HG02623 (cell line): ENCODE data around the gene PRKAR1B.
"Not testable (repeated sequence)": the region's sequence is repeated elsewhere in the genome, so short reads cannot be mapped to it uniquely, and the experiment has no call there.

ENCODE experiments used
- ATAC-seq: cut with Tn5 transposase; IDR thresholded peaks from one replicate; pipeline ENCODE4 v1.9.1; 2021; ENCODE audit warnings: moderate library complexity; ENCODE audit not compliant: unreplicated experiment

PRKAR1B gene

DNA sequence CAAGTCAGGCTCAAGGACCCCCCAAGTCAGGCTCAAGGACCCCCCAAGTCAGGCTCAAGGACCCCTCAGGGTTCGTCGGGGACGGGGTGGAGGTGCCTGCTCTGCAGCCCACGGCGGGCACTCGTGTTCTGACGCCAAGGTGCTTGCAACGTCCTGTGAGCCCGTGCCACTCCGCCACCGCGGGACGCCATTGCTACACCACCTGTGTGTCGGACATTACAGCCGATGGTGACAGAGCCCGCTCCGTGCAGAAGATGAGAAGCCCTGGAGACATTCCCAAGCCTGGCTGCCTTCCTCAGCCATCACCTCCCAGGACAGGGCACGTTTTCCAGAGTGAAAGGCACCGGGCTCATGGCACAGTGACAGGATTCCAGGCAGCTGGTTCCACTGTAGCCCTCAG, 98.3 kb downstream of the PRKAR1B start:
- ATAC-seq: no peak

DNA sequence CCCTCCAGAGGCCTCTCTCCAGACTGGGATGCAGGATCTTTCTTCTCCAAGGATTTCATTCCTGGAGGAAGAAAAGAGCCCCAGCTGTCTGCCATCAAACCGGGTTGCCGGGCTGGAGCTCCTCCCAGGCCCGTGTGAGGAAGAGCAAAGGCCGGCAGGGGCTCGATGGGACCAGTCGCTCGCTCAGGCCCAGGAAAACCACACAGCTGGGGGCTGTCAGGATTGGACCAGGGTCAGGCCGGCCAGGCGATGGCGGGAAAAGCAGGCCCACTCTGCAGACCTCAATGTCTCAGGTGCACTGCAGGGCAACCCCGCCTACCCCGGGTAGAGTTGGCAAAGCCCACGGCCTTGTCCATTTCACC, 98.7 kb downstream of the PRKAR1B start:
- no peak for ATAC-seq

DNA sequence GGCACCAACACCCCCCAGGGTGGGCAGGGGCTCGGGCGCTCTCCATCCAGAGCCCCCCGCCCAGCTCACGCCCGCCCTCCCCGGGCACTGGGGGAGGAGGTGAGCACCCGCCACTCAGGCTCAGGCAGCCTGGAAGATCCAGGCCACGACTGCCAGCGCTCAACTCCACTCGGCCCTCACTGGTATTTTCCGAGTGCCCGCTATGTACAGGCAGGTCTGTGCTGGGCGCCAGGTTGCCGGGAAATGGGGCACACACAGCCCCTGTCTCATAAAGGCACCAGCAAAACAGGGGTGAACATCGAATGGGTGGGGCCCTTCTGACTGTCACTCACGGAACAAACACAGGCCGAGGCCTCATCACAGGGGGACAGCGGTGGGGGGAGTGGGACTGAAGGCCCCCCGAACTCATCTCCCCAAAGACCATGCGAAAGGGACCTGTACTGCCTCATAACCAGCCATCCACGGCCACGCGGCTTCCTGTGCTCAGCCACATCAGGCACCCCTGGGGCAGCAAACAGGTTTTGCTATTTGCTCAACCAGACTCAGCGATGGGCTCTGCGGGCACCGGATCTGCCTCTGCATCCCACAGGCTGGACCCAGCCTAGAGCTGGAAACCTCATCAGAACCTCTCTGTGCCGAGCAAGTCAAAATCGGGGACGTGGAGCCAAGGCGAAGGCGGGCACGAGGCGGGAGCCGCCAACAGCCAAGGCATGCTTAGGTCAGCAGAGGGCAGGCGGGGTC, 99.2 kb downstream of the PRKAR1B start:
- no peak for ATAC-seq

GRCh38 chr7:625376-625971, 101.6 kb downstream of the PRKAR1B start:
- no peak for ATAC-seq

DNA sequence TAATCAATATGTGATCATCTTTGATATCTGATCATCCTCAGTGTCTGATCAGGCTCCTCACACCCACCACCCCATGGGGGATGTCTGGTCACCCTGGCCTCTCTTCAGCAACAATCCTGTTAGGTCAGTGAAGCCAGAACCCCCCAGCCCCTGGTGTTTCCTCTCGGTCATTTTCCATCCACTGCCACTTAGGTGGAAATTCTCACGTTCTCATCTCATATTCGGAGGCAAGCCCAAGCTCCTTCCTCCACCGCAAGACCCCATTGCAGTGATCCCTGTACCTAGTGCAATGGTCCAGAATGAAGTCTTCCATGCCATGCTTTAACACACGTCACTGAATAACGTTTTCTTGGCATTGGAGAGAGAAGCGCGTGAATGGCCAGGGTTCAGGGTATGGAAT, 103.6 kb downstream of the PRKAR1B start:
- no peak for ATAC-seq

- ATAC-seq: no peak
Measured at GRCh38 chr7:621572-622285, 105.4 kb downstream of the PRKAR1B start.

DNA sequence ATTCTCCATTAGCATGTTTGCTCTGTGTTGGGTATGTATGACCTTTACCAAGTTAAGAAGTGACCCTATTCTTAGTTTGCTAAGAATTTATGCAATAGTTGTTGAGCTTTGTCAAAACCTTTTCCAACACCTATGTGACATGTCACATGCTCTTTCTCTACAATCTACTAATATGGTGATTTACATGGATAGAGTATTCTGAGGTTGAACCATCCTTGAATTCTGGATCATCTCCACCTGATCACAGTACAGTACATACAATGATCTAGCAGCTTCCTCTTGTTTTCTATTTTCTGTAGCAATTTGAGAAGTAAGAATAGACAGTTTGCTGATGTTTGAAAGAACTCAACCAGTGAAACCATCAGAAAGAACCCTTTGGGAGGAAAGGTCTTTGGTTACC, 106.2 kb downstream of the PRKAR1B start:
- ATAC-seq: no peak

DNA sequence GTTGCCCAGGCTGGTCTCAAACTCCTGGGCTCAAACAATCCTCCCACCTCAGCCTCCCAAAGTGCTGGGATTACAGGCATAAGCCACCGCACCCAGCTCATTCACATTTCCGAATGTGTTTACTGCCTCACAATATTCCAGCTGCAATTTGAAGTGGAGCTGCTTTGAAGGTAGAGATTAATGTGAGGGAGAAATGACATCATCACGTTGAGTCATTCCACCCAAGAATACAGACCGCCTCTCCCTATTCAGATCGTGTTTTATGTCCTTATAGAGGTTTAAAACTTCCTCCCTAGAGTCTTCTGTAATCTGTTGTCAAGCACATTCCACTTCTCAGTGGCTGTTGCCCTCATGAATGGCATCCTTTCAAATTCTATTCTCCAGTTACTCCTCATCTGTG, 107.0 kb downstream of the PRKAR1B start:
- no peak for ATAC-seq

GRCh38 chr7:619368-619840, 107.7 kb downstream of the PRKAR1B start:
- ATAC-seq: no peak

DNA sequence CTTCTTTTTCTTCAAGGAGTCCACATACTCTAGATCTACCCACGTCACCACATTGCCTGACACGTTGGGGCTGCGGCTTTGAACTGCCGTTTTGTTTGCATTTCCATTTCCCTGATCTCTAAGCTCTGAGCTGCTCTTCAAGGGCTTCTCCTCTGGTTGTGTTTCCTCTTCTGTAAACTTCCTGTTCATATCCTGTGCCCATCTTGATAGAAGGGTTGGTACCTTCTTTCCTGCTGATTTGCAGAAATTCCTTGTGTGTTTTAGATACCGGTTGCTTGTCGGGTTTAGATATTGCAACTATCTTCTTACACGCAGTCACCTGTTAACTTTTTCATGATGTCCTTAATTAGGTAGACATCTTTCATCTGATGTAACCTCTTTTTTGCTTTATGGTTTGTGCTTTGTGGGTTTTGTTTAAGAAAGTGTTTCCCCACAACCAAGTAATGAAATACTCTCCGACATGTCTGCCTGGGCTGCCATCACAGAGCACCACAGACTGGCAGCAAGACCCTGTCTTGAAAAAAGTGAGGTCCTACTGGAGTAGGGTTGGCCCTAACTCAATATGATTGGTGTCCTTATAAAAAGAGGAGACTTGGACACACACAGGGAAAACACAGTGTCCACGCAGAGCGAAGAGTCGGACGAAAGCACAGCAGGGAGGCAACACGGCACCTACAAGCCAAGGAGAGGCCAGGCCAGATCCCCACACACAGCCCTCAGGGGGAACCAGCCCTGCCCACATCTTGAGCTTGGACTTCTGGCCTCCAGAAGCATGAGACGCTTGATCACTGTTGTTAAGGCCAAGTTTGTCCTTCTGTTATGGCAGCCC, 108.3 kb downstream of the PRKAR1B start:
- no peak for ATAC-seq

GRCh38 chr7:617614-618538, 109.2 kb downstream of the PRKAR1B start:
- no peak for ATAC-seq

GRCh38 chr7:613442-614140, 113.5 kb downstream of the PRKAR1B start:
- no peak for ATAC-seq

- not testable (repeated sequence) for ATAC-seq
Measured at GRCh38 chr7:611837-612236, 115.2 kb downstream of the PRKAR1B start.

DNA sequence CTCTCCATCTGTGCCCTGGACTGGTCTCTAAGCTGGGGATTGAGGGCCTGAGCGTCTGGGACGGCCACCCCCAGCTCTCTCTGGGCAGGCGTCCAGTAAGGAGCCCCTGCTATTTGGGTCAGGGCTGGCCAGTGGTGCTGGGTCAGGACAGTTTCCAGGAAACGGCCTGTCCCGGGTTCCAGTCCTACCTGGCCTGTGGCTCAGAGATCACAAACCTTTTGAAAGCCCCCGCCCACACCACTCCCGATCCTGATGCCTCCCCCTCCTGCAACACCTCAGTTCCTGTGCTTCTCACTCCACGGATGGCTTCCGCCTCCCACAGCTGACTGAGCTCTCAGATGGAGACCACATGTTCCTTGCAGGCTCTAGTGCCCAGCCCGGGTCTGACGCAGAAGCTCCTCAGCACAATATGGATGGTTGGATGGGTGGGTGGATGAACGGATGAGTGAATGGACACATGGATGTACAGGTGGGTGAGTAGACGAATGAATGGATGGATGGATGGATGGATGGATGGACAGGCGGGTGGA, 115.7 kb downstream of the PRKAR1B start:
- ATAC-seq: no peak

DNA sequence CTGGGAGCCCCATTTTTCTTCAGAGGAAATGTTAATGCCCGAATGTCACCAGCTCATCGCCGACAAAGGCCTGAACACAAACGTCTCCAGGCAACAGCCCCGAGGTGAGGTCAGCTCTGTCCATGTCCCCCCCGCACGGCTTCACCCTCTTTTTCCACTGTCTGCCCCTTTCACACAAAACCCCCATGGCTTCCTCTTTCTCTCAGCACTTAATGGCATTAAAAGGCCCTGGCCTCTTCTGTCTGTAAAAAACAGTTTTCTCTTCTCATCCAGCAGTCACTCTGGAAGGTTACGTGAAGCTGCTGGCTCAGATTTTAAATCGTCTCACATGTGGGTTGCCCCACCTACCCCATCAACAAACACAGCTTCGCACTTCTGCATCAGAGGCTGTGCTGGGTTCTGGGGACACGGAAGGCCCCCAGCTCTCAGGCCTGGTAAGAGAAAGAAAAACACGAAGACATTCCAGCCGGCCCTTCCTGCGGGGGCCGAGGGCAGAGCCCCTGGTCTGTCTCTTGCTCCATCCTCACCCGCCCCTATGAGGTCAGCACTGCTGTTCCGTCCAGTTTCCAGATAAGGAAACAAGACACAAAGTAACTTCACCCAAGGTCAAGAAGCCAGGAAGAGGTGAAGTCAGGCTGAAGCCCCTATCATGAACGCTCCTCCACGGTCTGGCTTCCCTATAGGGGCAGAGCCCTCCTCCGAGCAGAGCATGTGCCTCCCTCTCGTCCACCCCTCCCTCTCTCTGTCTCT, 116.4 kb downstream of the PRKAR1B start:
- ATAC-seq: no peak

GRCh38 chr7:610141-610530, 116.9 kb downstream of the PRKAR1B start:
- ATAC-seq: no peak

GRCh38 chr7:609365-609764, 117.7 kb downstream of the PRKAR1B start:
- no peak for ATAC-seq

GRCh38 chr7:608954-609353, 118.1 kb downstream of the PRKAR1B start:
- ATAC-seq: no peak

DNA sequence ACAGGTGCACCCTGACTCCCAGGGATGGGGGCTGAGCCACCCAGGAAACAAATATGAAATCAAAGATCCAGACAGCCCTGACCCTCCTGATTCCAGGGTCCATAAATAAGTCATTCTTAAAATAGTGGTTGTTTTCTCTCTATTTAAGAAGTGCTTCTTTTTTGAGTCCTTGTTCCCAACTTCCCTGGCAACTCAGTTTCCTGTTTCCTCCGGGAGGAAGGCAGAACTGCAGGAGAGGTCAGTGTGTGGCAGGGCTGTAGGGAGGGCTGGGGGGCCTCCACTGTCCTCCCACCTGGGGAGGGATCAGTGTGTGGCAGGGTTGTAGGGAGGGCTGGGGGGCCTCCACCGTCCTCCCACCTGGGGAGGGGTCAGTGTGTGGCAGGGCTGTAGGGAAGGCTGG, 118.7 kb downstream of the PRKAR1B start:
- ATAC-seq: no peak
